Measurements from ENCODE around the gene SHCBP1. TPM values are rescaled to one million over a fixed set of nuclear protein-coding genes. Genes with fewer than 3 reads are reported as not detected.

The SHCBP1 gene
- total RNA-seq (1.3 and 7.3 TPM in 2 replicates), polyA plus RNA-seq (13.0 and 52.0 TPM in 2 replicates), polyA minus RNA-seq (ENCODE audit: low replicate concordance) (9.5 and 28.9 TPM in 2 replicates)
- 8.6 and 37.7 TPM in 2 replicates for polyA plus RNA-seq (2012)

- peak within 1 kb of the TSS; percentile 85 for H3K4me2 ChIP-seq (ENCODE audit: extremely low read depth, insufficient read depth, low read length)
- DNase-seq (ENCODE audit: low read depth in 2 of 2): peak; percentile 84 to 86
- H3K79me2 ChIP-seq (ENCODE audit: control insufficient read depth, insufficient read depth, low read length): peaks cover 25% of the 10 kb centered on the region
- H3K9me3 ChIP-seq (ENCODE audit: control insufficient read depth, insufficient read depth, low read depth, low read length): no peaks in the 10 kb centered on the region
- H4K20me1 ChIP-seq (ENCODE audit: control insufficient read depth, extremely low read depth, insufficient read depth, low read length): no peaks in the 10 kb centered on the region
- H2AFZ ChIP-seq (ENCODE audit: low read length): peak within 1 kb of the TSS; percentile 62
- no peak for TF ChIP-seq EZH2 (IDR thresholded peaks at IDR 0.05; ENCODE audit: low read length, missing control alignments)
- no peak for TF ChIP-seq CTCF (conservative IDR thresholded peaks at IDR 0.05 in 1 of 2, IDR thresholded peaks at IDR 0.05 in 1 of 2; ENCODE audit: low read depth in 1 of 2, low read length in 2 of 2)
- H3K4me3 ChIP-seq (replicated peaks in 1 of 4; ENCODE audit: control extremely low read depth in 1 of 4, insufficient read depth in 1 of 4, low read depth in 3 of 4, low read length in 4 of 4): peak within 1 kb of the TSS; percentile 73 to 97 (median 90)
- no peaks in the 10 kb centered on the region for H3K27me3 ChIP-seq (ENCODE audit: control insufficient read depth, insufficient read depth, low read length)
- H3K4me1 ChIP-seq (ENCODE audit: control insufficient read depth, extremely low read depth, insufficient read depth, low read length): peaks cover 7% of the 10 kb centered on the region
- peak within 1 kb of the TSS; percentile 62 for H3K9ac ChIP-seq (ENCODE audit: insufficient read depth, low read length)
- peak within 1 kb of the TSS; percentile 75 for H3K27ac ChIP-seq (ENCODE audit: insufficient read depth, low read length)
- peaks cover 1% of the 10 kb centered on the region for H3K36me3 ChIP-seq (ENCODE audit: control insufficient read depth, insufficient read depth, low read length)
Measured at GRCh38 chr16:46621006-46621933, at the start of gene SHCBP1. SHCBP1 (minus strand) TSS chr16:46621379; CDS start chr16:46621359, 20 bp downstream.

GRCh38 chr16:46662123-46662522, 40.9 kb upstream of the SHCBP1 start:
- no peaks in the 10 kb centered on the region for H3K4me1 ChIP-seq (ENCODE audit: control insufficient read depth, extremely low read depth, insufficient read depth, low read length)
- no peak overlapping the region for H3K4me2 ChIP-seq (ENCODE audit: extremely low read depth, insufficient read depth, low read length)
- H3K9me3 ChIP-seq (ENCODE audit: control insufficient read depth, insufficient read depth, low read depth, low read length): no peaks in the 10 kb centered on the region
- no peak overlapping the region for H2AFZ ChIP-seq (ENCODE audit: low read length)
- no peak overlapping the region for H3K9ac ChIP-seq (ENCODE audit: insufficient read depth, low read length)
- no peaks in the 10 kb centered on the region for H3K79me2 ChIP-seq (ENCODE audit: control insufficient read depth, insufficient read depth, low read length)
- DNase-seq (ENCODE audit: low read depth in 2 of 2): no peak
- H3K27me3 ChIP-seq (ENCODE audit: control insufficient read depth, insufficient read depth, low read length): no peaks in the 10 kb centered on the region
- peaks cover 7% of the 10 kb centered on the region for H3K36me3 ChIP-seq (ENCODE audit: control insufficient read depth, insufficient read depth, low read length)
- H3K27ac ChIP-seq (ENCODE audit: insufficient read depth, low read length): no peak overlapping the region
- TF ChIP-seq EZH2 (IDR thresholded peaks at IDR 0.05; ENCODE audit: low read length, missing control alignments): no peak
- no peak for TF ChIP-seq CTCF (conservative IDR thresholded peaks at IDR 0.05 in 1 of 2, IDR thresholded peaks at IDR 0.05 in 1 of 2; ENCODE audit: low read depth in 1 of 2, low read length in 2 of 2)
- H4K20me1 ChIP-seq (ENCODE audit: control insufficient read depth, extremely low read depth, insufficient read depth, low read length): no peaks in the 10 kb centered on the region
- no peak overlapping the region for H3K4me3 ChIP-seq (replicated peaks in 1 of 4; ENCODE audit: control extremely low read depth in 1 of 4, insufficient read depth in 1 of 4, low read depth in 3 of 4, low read length in 4 of 4)

- H3K9ac ChIP-seq (ENCODE audit: insufficient read depth, low read length): no peak overlapping the region
- no peak overlapping the region for H3K27ac ChIP-seq (ENCODE audit: insufficient read depth, low read length)
- no peaks in the 10 kb centered on the region for H3K9me3 ChIP-seq (ENCODE audit: control insufficient read depth, insufficient read depth, low read depth, low read length)
- no peak overlapping the region for H3K4me2 ChIP-seq (ENCODE audit: extremely low read depth, insufficient read depth, low read length)
- H3K4me1 ChIP-seq (ENCODE audit: control insufficient read depth, extremely low read depth, insufficient read depth, low read length): no peaks in the 10 kb centered on the region
- no peak overlapping the region for H3K4me3 ChIP-seq (replicated peaks in 1 of 4; ENCODE audit: control extremely low read depth in 1 of 4, insufficient read depth in 1 of 4, low read depth in 3 of 4, low read length in 4 of 4)
- H3K27me3 ChIP-seq (ENCODE audit: control insufficient read depth, insufficient read depth, low read length): no peaks in the 10 kb centered on the region
- DNase-seq (ENCODE audit: low read depth in 2 of 2): no peak
- H3K79me2 ChIP-seq (ENCODE audit: control insufficient read depth, insufficient read depth, low read length): no peaks in the 10 kb centered on the region
- no peak overlapping the region for H2AFZ ChIP-seq (ENCODE audit: low read length)
- H4K20me1 ChIP-seq (ENCODE audit: control insufficient read depth, extremely low read depth, insufficient read depth, low read length): no peaks in the 10 kb centered on the region
- peaks cover 7% of the 10 kb centered on the region for H3K36me3 ChIP-seq (ENCODE audit: control insufficient read depth, insufficient read depth, low read length)
- TF ChIP-seq EZH2 (IDR thresholded peaks at IDR 0.05; ENCODE audit: low read length, missing control alignments) (no peak), CTCF (conservative IDR thresholded peaks at IDR 0.05 in 1 of 2, IDR thresholded peaks at IDR 0.05 in 1 of 2; ENCODE audit: low read depth in 1 of 2, low read length in 2 of 2) (no peak)
Measured at GRCh38 chr16:46658925-46659324, 37.7 kb upstream of the SHCBP1 start.
